ENCODE measurements around the gene PNMT.
A peak's percentile ranks its signal among the peaks of the same experiment; 100 is the strongest.

- TF ChIP-seq TEAD4 (IDR thresholded peaks at IDR 0.05) (no peak), NFIC (IDR thresholded peaks at IDR 0.05) (no peak), USF1 (IDR thresholded peaks at IDR 0.05) (no peak), EP300 (IDR thresholded peaks at IDR 0.05; ENCODE audit: borderline replicate concordance) (no peak), TAF1 (IDR thresholded peaks at IDR 0.05; ENCODE audit: low read depth) (no peak), MAX (IDR thresholded peaks at IDR 0.05) (no peak), EGR1 (IDR thresholded peaks at IDR 0.05) (no peak), CEBPB (IDR thresholded peaks at IDR 0.05) (no peak), RAD21 (IDR thresholded peaks at IDR 0.05; ENCODE audit: low read depth) (peak; percentile 94), CREB1 (IDR thresholded peaks at IDR 0.05; ENCODE audit: low read depth) (no peak)
Measured at GRCh38 chr17:39623356-39623950, 44.8 kb upstream of the PNMT start.
